Stimulated activated CD4-positive, alpha-beta T cell treated with anti-CD3 and anti-CD28 coated beads, Interleukin-15, amount 100 ng/mL, for 24 hours (primary cell): ENCODE results near the gene SENP5.
A peak's percentile ranks its signal among the peaks of the same experiment; 100 is the strongest.
"Not testable (repeated sequence)": the region's sequence is repeated elsewhere in the genome, so short reads cannot be mapped to it uniquely, and the experiment has no call there.

ENCODE experiments used
- DNase-seq: peaks from one replicate; pipeline ENCODE4 v3.0.0-alpha.2; 2020

Gene SENP5

GRCh38 chr3:196942915-196943277, 75.2 kb downstream of the SENP5 start:
- DNase-seq = no peak

GRCh38 chr3:196944037-196944790, 76.5 kb downstream of the SENP5 start:
- DNase-seq = not testable (repeated sequence)

- DNase-seq = no peak
These were observed 79.6 kb downstream of the SENP5 start for GRCh38 chr3:196947136-196947859.

- no peak for DNase-seq
These were observed 80.2 kb downstream of the SENP5 start for GRCh38 chr3:196947860-196948441.

GRCh38 chr3:196948442-196949284, 80.9 kb downstream of the SENP5 start:
- no peak for DNase-seq

- DNase-seq = no peak
These were observed 81.5 kb downstream of the SENP5 start for GRCh38 chr3:196949285-196949619.

- DNase-seq = no peak
These were observed 82.0 kb downstream of the SENP5 start for GRCh38 chr3:196949750-196950149.

- DNase-seq = no peak
These were observed 83.7 kb downstream of the SENP5 start for GRCh38 chr3:196951371-196951770.

GRCh38 chr3:196954832-196955231, 87.1 kb downstream of the SENP5 start:
- DNase-seq = no peak

- no peak for DNase-seq
These were observed 94.6 kb downstream of the SENP5 start for GRCh38 chr3:196962108-196962929.

- DNase-seq = no peak
These were observed 95.4 kb downstream of the SENP5 start for GRCh38 chr3:196962930-196963630.

- DNase-seq = no peak
These were observed 95.9 kb downstream of the SENP5 start for GRCh38 chr3:196963631-196963953.

- DNase-seq = no peak
These were observed 97.5 kb downstream of the SENP5 start for GRCh38 chr3:196965112-196965803.

- DNase-seq = no peak
These were observed 98.1 kb downstream of the SENP5 start for GRCh38 chr3:196965804-196966173.

- no peak for DNase-seq
These were observed 99.0 kb downstream of the SENP5 start for GRCh38 chr3:196966526-196967401.

GRCh38 chr3:196967412-196968232, 99.9 kb downstream of the SENP5 start:
- no peak for DNase-seq

GRCh38 chr3:196968233-196969133, 100.8 kb downstream of the SENP5 start, which contains the start of gene PIGZ:
Gene PIGZ (minus strand): TSS chr3:196968833. CDS start chr3:196952031, 16,802 bp downstream.
- peak; percentile 64 for DNase-seq

GRCh38 chr3:196969134-196969659, 101.5 kb downstream of the SENP5 start:
- DNase-seq = peak; percentile 69
